Parathyroid adenoma (tissue), 2 donors: ENCODE data around the gene KCNK18.

Experiments
- H2AFZ ChIP-seq: fragments of 300-600 bp; sonication (generic); one replicate; pipeline ENCODE4 v1.7.0; 2017; ENCODE audit warnings: antibody characterized with exemption, mild to moderate bottlenecking
- H3K27ac ChIP-seq: fragments of 300-600 bp; sonication (generic); one replicate; pipeline ENCODE4 v1.7.0; 2017
- H3K27me3 ChIP-seq: fragments of 300-600 bp; sonication (generic); one replicate; pipeline ENCODE4 v1.7.0; 2017; ENCODE audit warnings: low read length; ENCODE audit not compliant: control insufficient read depth, insufficient read depth
- H3K36me3 ChIP-seq: fragments of 300-600 bp; sonication (generic); one replicate; pipeline ENCODE4 v1.7.0; 2017; ENCODE audit warnings: low read length; ENCODE audit not compliant: control insufficient read depth, insufficient read depth
- H3K4me1 ChIP-seq: fragments of 300-600 bp; sonication (generic); one replicate; pipeline ENCODE4 v1.7.0; 2017; ENCODE audit warnings: control low read depth
- H3K4me2 ChIP-seq: fragments of 300-600 bp; sonication (generic); one replicate; pipeline ENCODE4 v1.7.0; 2017; ENCODE audit warnings: low read length
- H3K4me3 ChIP-seq: fragments of 300-600 bp; sonication (generic); one replicate; pipeline ENCODE4 v1.7.0; 2017; ENCODE audit warnings: low read depth, low read length
- H3K79me2 ChIP-seq: fragments of 300-600 bp; sonication (generic); one replicate; pipeline ENCODE4 v1.7.0; 2017; ENCODE audit warnings: control low read depth
- H3K9ac ChIP-seq: fragments of 300-600 bp; sonication (generic); one replicate; pipeline ENCODE4 v1.7.0; 2017; ENCODE audit warnings: mild to moderate bottlenecking
- H3K9me3 ChIP-seq: fragments of 300-600 bp; sonication (generic); one replicate; pipeline ENCODE4 v1.7.0; 2017; ENCODE audit warnings: low read length; ENCODE audit not compliant: control insufficient read depth
- TF ChIP-seq, protein P1 (sequence below): fragments of 300-600 bp; sonication (generic); IDR thresholded peaks from one replicate; pipeline ENCODE4 v1.7.0; 2017; ENCODE audit warnings: antibody characterized with exemption, mild to moderate bottlenecking
- donor health status: primary hyperparathyroidism.

KCNK18 gene

DNA sequence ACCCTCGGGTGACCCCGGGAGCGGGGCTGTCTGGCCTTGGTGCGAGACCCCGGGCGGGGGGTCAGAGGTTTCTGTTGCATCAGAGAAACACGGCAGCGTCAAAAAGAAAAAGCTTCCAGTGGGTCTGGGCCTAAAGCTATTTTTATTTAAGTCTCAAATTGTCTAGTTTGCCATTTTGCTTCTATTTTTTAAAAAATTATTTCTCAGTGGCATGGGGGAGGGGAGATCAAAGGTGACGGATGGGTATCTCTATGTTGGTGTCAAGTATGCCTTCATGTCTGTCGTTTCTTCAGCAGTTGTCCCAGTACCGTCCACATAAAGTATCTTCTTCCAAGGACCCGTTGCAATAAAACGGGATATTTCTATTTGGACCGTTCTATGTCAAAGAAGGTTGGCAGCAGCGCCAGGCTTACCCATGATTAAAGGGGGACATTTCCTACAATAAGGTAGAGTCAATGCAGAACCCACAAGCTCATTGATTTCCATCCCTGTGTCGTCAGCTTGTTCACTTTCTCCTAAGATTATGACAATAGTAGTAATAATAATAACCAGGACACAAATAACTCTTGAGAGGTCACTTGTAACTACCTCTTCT is 33.2 kb upstream of the KCNK18 start:
- H3K9ac ChIP-seq, result no peak overlapping the region
- H3K4me1 ChIP-seq, result peaks cover 3% of the 10 kb centered on the region
- H3K27ac ChIP-seq, result no peak overlapping the region
- TF ChIP-seq, protein P1, sequence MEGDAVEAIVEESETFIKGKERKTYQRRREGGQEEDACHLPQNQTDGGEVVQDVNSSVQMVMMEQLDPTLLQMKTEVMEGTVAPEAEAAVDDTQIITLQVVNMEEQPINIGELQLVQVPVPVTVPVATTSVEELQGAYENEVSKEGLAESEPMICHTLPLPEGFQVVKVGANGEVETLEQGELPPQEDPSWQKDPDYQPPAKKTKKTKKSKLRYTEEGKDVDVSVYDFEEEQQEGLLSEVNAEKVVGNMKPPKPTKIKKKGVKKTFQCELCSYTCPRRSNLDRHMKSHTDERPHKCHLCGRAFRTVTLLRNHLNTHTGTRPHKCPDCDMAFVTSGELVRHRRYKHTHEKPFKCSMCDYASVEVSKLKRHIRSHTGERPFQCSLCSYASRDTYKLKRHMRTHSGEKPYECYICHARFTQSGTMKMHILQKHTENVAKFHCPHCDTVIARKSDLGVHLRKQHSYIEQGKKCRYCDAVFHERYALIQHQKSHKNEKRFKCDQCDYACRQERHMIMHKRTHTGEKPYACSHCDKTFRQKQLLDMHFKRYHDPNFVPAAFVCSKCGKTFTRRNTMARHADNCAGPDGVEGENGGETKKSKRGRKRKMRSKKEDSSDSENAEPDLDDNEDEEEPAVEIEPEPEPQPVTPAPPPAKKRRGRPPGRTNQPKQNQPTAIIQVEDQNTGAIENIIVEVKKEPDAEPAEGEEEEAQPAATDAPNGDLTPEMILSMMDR, result no peak
- no peaks in the 10 kb centered on the region for H3K9me3 ChIP-seq
- no peak overlapping the region for H3K4me3 ChIP-seq
- H3K4me2 ChIP-seq, result no peak overlapping the region
- no peaks in the 10 kb centered on the region for H3K79me2 ChIP-seq
- H3K36me3 ChIP-seq, result no peaks in the 10 kb centered on the region
- H3K27me3 ChIP-seq, result peaks cover 40% of the 10 kb centered on the region
- H2AFZ ChIP-seq, result no peak overlapping the region

GRCh38 chr10:117164592-117165537 is 32.4 kb upstream of the KCNK18 start:
- Histone ChIP-seq H3K9ac (no peak overlapping the region), H3K9me3 (no peaks in the 10 kb centered on the region), H3K27ac (no peak overlapping the region), H3K4me3 (no peak overlapping the region), H3K79me2 (no peaks in the 10 kb centered on the region), H3K4me1 (peaks cover 3% of the 10 kb centered on the region), H2AFZ (peak overlapping the region; percentile 23), H3K4me2 (peak overlapping the region; percentile 30), H3K36me3 (no peaks in the 10 kb centered on the region), H3K27me3 (peaks cover 40% of the 10 kb centered on the region)
- TF ChIP-seq, protein P1, result no peak

- no peaks in the 10 kb centered on the region for H3K79me2 ChIP-seq
- TF ChIP-seq, protein P1, result peak; percentile 43
- H3K4me1 ChIP-seq, result peaks cover 3% of the 10 kb centered on the region
- H3K36me3 ChIP-seq, result no peaks in the 10 kb centered on the region
- H3K4me3 ChIP-seq, result no peak overlapping the region
- H3K27me3 ChIP-seq, result peaks cover 37% of the 10 kb centered on the region
- H3K9me3 ChIP-seq, result no peaks in the 10 kb centered on the region
- H3K27ac ChIP-seq, result no peak overlapping the region
- peak overlapping the region; percentile 39 for H2AFZ ChIP-seq
- H3K4me2 ChIP-seq, result peak overlapping the region; percentile 30
- no peak overlapping the region for H3K9ac ChIP-seq
Measured at GRCh38 chr10:117165538-117166417, 31.5 kb upstream of the KCNK18 start.

GRCh38 chr10:117166418-117167345 is 30.6 kb upstream of the KCNK18 start:
- no peaks in the 10 kb centered on the region for H3K36me3 ChIP-seq
- H2AFZ ChIP-seq, result no peak overlapping the region
- no peak overlapping the region for H3K4me2 ChIP-seq
- peaks cover 41% of the 10 kb centered on the region for H3K27me3 ChIP-seq
- no peaks in the 10 kb centered on the region for H3K79me2 ChIP-seq
- H3K4me1 ChIP-seq, result peaks cover 3% of the 10 kb centered on the region
- H3K9me3 ChIP-seq, result no peaks in the 10 kb centered on the region
- TF ChIP-seq, protein P1, result no peak
- H3K9ac ChIP-seq, result no peak overlapping the region
- H3K27ac ChIP-seq, result no peak overlapping the region
- H3K4me3 ChIP-seq, result no peak overlapping the region
